ENCODE data around the gene FADS2.
A peak's percentile ranks its signal among the peaks of the same experiment; 100 is the strongest.

FADS2 gene

DNA sequence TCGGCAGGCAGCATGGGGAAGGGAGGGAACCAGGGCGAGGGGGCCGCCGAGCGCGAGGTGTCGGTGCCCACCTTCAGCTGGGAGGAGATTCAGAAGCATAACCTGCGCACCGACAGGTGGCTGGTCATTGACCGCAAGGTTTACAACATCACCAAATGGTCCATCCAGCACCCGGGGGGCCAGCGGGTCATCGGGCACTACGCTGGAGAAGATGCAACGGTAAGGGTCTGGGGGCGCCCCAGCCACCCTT, 204 bp downstream of the FADS2 start:
- Mint-ChIP-seq H3K4me3 (peak overlapping the region; percentile 80), H3K9me3 (no peaks in the 10 kb centered on the region), H3K36me3 (no peaks in the 10 kb centered on the region), H3K27me3 (peaks cover 21% of the 10 kb centered on the region), H3K4me1 (peaks cover 7% of the 10 kb centered on the region), H3K27ac (no peak overlapping the region)
- ATAC-seq (ENCODE audit: low read depth) (no peak), DNase-seq (ENCODE audit: low spot score in 2 of 2) (no peak)

GRCh38 chr11:61828629-61829407, 718 bp downstream of the FADS2 start:
- H3K4me3 Mint-ChIP-seq = peak overlapping the region; percentile 80
- peaks cover 22% of the 10 kb centered on the region for H3K27me3 Mint-ChIP-seq
- no peak overlapping the region for H3K27ac Mint-ChIP-seq
- DNase-seq (ENCODE audit: low spot score in 2 of 2) (peak; percentile 7 to 49), ATAC-seq (ENCODE audit: low read depth) (peak; percentile 45)
- H3K4me1 Mint-ChIP-seq = peaks cover 8% of the 10 kb centered on the region
- no peaks in the 10 kb centered on the region for H3K36me3 Mint-ChIP-seq
- no peaks in the 10 kb centered on the region for H3K9me3 Mint-ChIP-seq

DNA sequence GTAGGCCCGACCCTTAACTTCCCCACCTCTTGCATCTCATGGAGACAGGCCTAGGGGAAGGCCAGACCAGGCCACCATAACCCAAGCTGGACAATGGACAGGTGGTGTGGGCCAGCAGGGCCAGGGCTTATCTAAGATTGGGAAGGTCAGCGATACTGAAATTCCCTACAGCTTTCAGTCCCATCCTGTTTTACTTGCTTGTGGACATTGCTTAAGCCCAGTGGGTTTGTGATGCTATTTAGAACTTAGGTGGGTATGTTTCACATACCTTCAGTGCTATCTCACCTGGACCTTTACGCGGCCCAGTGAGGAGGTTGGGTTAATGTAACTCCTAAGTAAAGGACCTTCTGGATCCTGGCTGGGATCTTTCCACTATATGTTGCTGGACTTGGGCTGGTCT, 1.7 kb downstream of the FADS2 start:
- Mint-ChIP-seq H3K4me3 (no peak overlapping the region), H3K27me3 (peaks cover 20% of the 10 kb centered on the region), H3K27ac (no peak overlapping the region)

GRCh38 chr11:61830237-61831105, 2.4 kb downstream of the FADS2 start:
- Mint-ChIP-seq H3K9me3 (no peaks in the 10 kb centered on the region), H3K36me3 (no peaks in the 10 kb centered on the region), H3K27me3 (peaks cover 18% of the 10 kb centered on the region), H3K4me3 (no peak overlapping the region), H3K4me1 (peaks cover 13% of the 10 kb centered on the region), H3K27ac (no peak overlapping the region)
- DNase-seq (ENCODE audit: low spot score in 2 of 2) (no peak), ATAC-seq (ENCODE audit: low read depth) (no peak)

More for the DNA sequence above, 1.7 kb downstream of the FADS2 start:
- H3K36me3 Mint-ChIP-seq = no peaks in the 10 kb centered on the region
- ATAC-seq (ENCODE audit: low read depth) = no peak
- no peak for DNase-seq (ENCODE audit: low spot score in 2 of 2)
- H3K9me3 Mint-ChIP-seq = no peaks in the 10 kb centered on the region
- peaks cover 10% of the 10 kb centered on the region for H3K4me1 Mint-ChIP-seq

GRCh38 chr11:61832207-61832606, 4.1 kb downstream of the FADS2 start:
- no peak for DNase-seq (ENCODE audit: low spot score in 2 of 2)
- ATAC-seq (ENCODE audit: low read depth) = no peak
- Mint-ChIP-seq H3K4me1 (peaks cover 9% of the 10 kb centered on the region), H3K4me3 (no peak overlapping the region), H3K36me3 (no peaks in the 10 kb centered on the region), H3K9me3 (no peaks in the 10 kb centered on the region), H3K27ac (no peak overlapping the region), H3K27me3 (peaks cover 18% of the 10 kb centered on the region)

DNA sequence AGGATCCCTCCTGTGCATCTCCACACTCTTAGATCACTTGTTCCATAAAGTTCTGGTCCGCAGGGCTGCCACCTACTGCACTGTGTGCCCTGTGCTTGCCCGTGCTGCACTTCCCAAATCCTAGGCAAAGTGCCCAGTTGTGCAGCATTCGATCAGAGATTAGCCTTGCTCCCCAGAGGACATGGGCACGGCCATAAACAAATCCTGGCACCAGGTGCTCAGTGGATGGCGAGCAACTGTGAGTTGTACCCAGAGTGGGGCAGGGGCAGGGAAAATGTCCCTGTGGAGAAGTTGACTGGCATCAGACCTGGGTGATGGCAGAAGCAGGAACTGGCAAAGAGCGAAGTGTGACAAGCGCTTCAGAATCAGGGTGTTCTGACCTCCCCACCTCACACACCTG, 4.7 kb downstream of the FADS2 start:
- ATAC-seq (ENCODE audit: low read depth) (no peak), DNase-seq (ENCODE audit: low spot score in 2 of 2) (no peak)
- Mint-ChIP-seq H3K27ac (no peak overlapping the region), H3K4me1 (peaks cover 8% of the 10 kb centered on the region), H3K36me3 (no peaks in the 10 kb centered on the region), H3K4me3 (no peak overlapping the region), H3K9me3 (no peaks in the 10 kb centered on the region), H3K27me3 (peaks cover 18% of the 10 kb centered on the region)

DNA sequence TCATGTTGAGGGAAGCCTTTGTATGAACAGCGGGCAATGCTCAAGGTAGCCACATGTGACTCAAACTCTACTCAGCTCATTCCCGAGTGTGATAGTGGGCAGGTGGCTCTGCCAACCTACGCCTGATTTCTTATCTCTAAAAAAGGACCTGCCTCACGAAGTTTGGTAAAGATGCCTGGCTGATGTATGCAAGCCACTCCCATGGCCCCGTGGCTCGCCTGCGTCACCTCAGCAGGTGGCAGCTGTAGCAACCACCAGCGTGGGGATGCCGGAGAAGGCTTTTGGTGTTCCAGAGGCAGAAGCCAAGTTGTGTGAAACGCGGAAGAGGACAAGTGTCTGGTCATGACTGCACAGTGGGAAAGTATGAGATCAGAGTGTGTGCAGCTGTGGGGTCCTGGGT, 5.4 kb downstream of the FADS2 start:
- H3K4me1 Mint-ChIP-seq = peaks cover 8% of the 10 kb centered on the region
- H3K4me3 Mint-ChIP-seq = no peak overlapping the region
- peaks cover 15% of the 10 kb centered on the region for H3K27me3 Mint-ChIP-seq
- DNase-seq (ENCODE audit: low spot score in 2 of 2) (no peak), ATAC-seq (ENCODE audit: low read depth) (no peak)
- H3K27ac Mint-ChIP-seq = no peak overlapping the region
- no peaks in the 10 kb centered on the region for H3K9me3 Mint-ChIP-seq
- H3K36me3 Mint-ChIP-seq = no peaks in the 10 kb centered on the region

GRCh38 chr11:61833926-61834277, 5.8 kb downstream of the FADS2 start:
- peaks cover 18% of the 10 kb centered on the region for H3K27me3 Mint-ChIP-seq
- DNase-seq (ENCODE audit: low spot score in 2 of 2) = no peak
- no peaks in the 10 kb centered on the region for H3K36me3 Mint-ChIP-seq
- ATAC-seq (ENCODE audit: low read depth) = no peak
- H3K4me3 Mint-ChIP-seq = no peak overlapping the region
- H3K9me3 Mint-ChIP-seq = no peaks in the 10 kb centered on the region
- H3K27ac Mint-ChIP-seq = no peak overlapping the region
- H3K4me1 Mint-ChIP-seq = peaks cover 6% of the 10 kb centered on the region

DNA sequence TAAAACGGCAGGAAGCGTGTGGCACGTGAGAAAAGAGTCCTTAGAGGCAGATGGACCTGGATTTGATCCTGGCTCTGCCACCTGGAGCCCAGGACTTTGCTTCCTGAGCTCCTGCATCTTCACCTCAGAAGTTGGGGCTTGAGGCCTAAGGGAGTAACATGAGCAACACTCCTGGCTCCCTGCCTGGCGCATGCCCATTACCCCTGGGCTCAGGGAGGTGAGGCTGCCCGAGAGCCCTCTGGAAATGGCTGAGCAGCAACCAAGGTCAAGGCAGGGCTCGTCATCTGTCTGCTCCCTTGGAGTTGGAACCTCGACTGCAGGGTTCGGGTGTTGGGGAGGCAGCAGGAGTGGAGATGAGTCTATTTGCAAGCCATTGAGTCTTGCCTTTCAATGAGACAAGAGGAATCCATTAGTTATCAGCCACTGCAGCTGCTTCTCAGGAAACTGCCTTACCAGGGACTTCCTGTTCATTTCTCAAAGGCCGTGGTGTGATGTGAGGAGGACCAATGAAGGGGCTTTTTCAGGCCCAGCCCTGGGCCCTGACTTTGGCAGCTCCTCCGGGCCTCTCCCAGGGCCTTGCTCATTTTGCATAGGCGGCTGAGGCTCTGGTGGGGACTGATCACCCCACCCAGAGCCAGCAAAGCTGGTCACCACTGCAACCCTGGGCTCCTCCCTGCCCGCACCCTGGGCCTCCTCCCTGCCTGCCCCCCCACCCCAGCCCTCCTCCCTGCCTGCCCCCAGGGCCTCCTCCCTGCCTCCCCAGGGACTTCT, 6.4 kb downstream of the FADS2 start:
- no peaks in the 10 kb centered on the region for H3K36me3 Mint-ChIP-seq
- H3K27ac Mint-ChIP-seq = peak overlapping the region; percentile 36
- no peaks in the 10 kb centered on the region for H3K9me3 Mint-ChIP-seq
- peaks cover 16% of the 10 kb centered on the region for H3K27me3 Mint-ChIP-seq
- DNase-seq (ENCODE audit: low spot score in 2 of 2) (peak; percentile 15 to 29), ATAC-seq (ENCODE audit: low read depth) (peak; percentile 91)
- no peak overlapping the region for H3K4me3 Mint-ChIP-seq
- peaks cover 6% of the 10 kb centered on the region for H3K4me1 Mint-ChIP-seq

DNA sequence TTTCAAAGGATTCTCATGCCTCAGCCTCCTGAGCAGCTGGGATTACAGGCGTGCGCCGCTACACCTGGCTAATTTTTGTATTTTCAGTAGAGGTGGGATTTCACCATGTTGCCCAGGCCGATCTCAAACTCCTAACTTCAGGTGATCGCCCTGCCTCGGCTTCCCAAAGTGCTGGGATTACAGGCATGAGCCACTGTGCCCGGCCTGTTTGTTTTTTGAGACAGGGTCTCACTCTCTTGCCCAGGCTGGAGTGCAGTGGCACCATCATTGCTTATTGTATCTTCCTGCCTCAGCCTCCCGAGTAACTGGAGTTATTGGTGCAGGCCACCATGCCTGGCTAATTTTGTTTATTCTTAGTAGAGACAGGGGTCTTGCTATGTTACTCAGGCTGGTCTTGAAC, 8.1 kb downstream of the FADS2 start:
- Mint-ChIP-seq H3K27me3 (peaks cover 11% of the 10 kb centered on the region), H3K9me3 (no peaks in the 10 kb centered on the region), H3K36me3 (no peaks in the 10 kb centered on the region), H3K4me1 (peaks cover 6% of the 10 kb centered on the region), H3K4me3 (no peak overlapping the region), H3K27ac (no peak overlapping the region)
- DNase-seq (ENCODE audit: low spot score in 2 of 2) (no peak), ATAC-seq (ENCODE audit: low read depth) (no peak)

GRCh38 chr11:61837411-61838005, 9.4 kb downstream of the FADS2 start:
- Mint-ChIP-seq H3K27me3 (peaks cover 10% of the 10 kb centered on the region), H3K9me3 (no peaks in the 10 kb centered on the region), H3K4me1 (peaks cover 6% of the 10 kb centered on the region), H3K36me3 (no peaks in the 10 kb centered on the region), H3K4me3 (no peak overlapping the region), H3K27ac (no peak overlapping the region)
- ATAC-seq (ENCODE audit: low read depth) = no peak
- DNase-seq (ENCODE audit: low spot score in 2 of 2) = no peak

DNA sequence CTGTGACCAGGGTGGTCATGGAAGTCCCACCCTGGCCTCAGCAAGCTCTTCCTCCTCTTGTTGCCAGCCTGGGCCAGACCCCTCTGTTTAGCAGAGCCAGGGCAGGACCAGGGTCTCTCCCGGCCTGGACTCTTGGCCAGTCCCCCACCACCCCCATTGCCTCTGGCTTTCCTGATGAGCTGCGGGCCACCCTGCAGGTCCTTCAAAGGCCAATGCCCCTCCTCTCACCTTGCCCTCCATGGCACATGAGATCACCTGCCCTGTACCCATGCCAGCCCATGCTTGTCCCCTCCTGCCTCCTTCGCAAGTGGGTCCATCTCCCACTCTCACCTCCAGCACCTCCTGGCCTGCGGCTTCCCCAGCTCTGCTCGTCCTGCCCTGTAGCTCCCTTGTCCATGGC, 10.4 kb downstream of the FADS2 start:
- Mint-ChIP-seq H3K4me3 (no peak overlapping the region), H3K9me3 (no peaks in the 10 kb centered on the region), H3K27ac (no peak overlapping the region), H3K4me1 (peaks cover 6% of the 10 kb centered on the region), H3K36me3 (no peaks in the 10 kb centered on the region), H3K27me3 (peaks cover 6% of the 10 kb centered on the region)
- DNase-seq (ENCODE audit: low spot score in 2 of 2) (no peak), ATAC-seq (ENCODE audit: low read depth) (no peak)

GRCh38 chr11:61838921-61839320, 10.8 kb downstream of the FADS2 start:
- no peak overlapping the region for H3K27ac Mint-ChIP-seq
- H3K4me1 Mint-ChIP-seq = peaks cover 4% of the 10 kb centered on the region
- no peaks in the 10 kb centered on the region for H3K36me3 Mint-ChIP-seq
- peaks cover 5% of the 10 kb centered on the region for H3K27me3 Mint-ChIP-seq
- H3K4me3 Mint-ChIP-seq = no peak overlapping the region
- no peak for DNase-seq (ENCODE audit: low spot score in 2 of 2)
- no peak for ATAC-seq (ENCODE audit: low read depth)
- H3K9me3 Mint-ChIP-seq = no peaks in the 10 kb centered on the region

- Mint-ChIP-seq H3K27me3 (peaks cover 5% of the 10 kb centered on the region), H3K27ac (no peak overlapping the region), H3K4me1 (peaks cover 3% of the 10 kb centered on the region), H3K9me3 (no peaks in the 10 kb centered on the region), H3K4me3 (no peak overlapping the region), H3K36me3 (no peaks in the 10 kb centered on the region)
- DNase-seq (ENCODE audit: low spot score in 2 of 2) = no peak
- ATAC-seq (ENCODE audit: low read depth) = no peak
These were observed 11.6 kb downstream of the FADS2 start for GRCh38 chr11:61839742-61840141.
